HG02759 (cell line): ENCODE results near the gene ZIC2.
"Not testable (repeated sequence)": the region's sequence is repeated elsewhere in the genome, so short reads cannot be mapped to it uniquely, and the experiment has no call there.

Source experiments
- ATAC-seq: cut with Tn5 transposase; IDR thresholded peaks from one replicate; pipeline ENCODE4 v1.9.1; 2021; ENCODE audit warnings: mild to moderate bottlenecking, moderate library complexity; ENCODE audit not compliant: unreplicated experiment

The ZIC2 gene

DNA sequence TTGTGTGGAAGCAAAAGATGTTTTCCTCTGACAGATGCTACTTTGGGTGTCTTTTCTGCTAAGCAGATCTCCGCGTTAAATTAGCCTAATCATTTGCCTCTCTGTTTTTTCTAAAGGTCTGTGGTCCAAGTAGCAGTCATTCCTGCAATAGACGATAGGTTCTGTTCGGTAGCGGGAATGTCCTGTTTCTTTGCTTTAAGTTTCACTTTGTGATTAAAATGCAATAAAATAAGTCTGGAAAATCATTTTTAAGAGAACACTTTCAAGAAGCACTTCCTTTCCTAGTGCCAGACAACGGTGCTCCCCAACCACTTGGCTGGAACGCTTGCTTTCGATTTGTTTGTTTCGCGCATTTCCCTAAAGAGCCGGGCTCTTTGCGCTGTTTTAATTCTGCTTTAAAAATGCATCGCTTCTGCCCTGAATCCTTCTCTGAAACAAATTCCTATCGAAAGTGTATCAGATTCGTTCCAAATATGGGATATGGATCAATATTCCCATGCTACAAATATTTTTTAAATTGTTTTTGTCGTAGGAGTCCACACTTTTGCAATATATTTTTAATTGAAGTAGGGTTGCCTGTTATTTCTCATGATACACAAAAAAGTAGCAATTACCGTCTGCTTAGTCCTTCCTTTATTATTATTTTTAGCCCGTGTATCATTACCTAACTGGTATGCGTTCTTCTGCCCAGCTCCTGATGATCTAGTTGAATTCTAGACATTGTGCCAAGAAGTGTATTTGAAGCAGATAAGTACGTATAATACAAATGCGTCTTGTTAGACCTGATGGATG, 14.2 kb downstream of the ZIC2 start:
- no peak for ATAC-seq

DNA sequence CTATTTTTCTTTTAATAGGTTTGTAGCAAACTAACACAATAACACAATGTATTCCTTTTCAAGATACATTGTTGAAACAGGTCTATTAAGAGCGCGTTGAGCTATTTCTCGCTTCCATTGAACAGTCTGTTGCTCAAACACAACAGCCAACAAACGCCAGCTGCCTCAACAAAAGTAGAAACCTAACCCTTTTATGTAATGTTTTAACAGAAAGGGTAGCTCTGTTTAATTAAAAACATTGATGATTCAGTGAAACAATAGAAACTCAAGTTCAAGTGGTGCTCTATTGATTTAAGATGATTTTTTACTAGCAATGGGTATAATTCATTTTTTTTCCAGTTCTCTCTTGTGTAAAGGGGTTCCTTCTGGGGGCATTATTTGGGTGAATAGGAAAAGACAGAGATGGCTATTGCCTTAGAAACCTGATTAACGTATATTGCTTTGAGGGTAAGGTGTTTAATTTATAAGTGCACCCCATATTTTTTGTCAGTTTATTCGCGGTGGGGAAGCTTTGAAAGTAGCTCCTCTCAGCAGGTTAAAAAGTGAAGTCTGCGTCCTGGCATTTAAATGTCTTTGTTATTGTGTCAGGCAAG, 14.9 kb downstream of the ZIC2 start:
- ATAC-seq: no peak

DNA sequence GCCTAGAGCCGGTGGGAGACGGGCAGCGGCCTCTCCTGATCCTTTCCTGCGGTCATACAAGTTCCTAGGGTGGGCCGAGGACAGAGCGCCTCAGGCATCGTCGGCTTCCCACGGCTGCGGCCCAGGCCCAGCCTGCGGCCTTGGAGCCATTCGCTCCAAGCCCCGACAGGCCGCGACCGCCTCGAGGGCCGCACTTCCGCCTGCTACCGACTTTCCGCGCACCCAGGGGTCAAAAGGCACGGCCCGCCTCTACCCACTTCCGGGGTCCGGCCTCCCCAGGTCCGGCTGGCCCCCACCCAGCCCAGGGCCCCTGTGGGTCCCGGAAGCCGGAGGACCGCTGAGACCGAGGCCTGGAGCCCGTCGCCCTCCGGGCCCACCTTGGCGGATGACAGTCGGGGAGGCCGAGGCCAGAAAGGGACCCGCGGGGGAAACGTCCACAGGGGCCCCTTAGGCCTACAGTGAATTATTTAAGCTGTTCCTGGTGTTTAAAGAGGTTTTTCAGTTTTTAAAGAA, 16.2 kb downstream of the ZIC2 start:
- no peak for ATAC-seq

DNA sequence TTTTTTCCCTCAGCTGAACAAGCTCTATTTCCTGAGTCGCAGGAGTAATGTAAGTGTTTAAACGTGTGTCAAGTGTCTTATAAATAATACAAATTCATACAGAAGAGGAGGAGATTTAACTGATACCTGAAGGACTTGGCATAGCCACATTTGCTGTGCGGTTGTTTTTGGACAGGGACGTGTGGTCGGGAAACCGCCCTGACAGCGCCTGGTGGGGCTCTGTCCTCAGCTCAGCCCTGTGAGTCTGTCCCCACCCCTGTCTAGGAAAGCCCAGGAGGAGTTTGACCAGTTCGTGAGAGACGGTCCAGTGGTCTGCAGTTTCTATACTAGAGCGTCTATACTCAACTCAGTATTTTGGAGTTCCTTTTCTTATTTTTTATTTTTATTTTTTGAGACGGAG, 16.7 kb downstream of the ZIC2 start:
- no peak for ATAC-seq

DNA sequence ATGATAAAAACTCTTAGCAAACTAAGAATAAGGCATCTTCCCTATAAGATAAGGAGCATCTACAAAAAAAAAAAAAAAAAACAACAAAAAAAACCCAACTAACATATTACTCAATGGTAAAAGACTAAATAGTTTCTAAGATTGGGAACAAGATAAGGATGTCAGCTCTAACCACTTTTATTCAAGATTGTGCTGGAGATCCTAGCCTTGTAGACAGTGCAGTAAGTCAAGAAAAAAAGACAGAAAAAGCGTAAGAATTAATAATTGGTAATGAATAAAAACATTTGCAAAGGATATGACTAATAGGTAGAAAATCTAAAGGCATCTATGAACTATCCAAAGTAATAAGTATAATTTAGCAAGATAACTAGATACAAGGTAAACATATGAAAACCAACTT, 33.0 kb downstream of the ZIC2 start:
- ATAC-seq: no peak

DNA sequence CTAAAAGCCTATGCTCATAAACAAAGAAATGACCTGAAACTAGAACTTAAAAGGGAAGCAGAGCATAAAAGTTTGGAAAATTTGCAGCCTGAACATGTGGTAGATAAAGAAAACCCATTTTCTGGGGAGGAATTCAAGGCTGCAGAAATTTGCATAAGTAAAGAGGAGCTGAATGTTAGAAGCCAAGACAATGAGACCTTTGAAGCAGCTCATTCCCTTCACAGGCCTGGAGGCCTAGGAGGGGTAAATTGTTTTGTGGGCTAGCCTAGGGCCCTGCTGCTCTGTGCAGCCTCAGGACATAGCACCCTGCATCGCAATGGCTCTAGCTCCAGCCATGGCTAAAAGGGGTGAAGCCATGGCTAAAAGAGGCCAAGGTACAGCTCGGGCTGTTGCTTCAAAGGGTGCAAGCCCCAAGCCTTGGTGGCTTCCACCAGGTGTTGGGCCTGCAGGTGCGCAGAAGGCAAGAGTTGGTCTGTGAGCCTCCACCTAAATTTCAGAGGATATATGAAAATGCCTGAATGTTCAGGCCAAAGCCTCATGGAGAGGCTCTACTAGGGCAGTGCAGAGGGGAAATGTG, 38.3 kb downstream of the ZIC2 start:
- no peak for ATAC-seq

DNA sequence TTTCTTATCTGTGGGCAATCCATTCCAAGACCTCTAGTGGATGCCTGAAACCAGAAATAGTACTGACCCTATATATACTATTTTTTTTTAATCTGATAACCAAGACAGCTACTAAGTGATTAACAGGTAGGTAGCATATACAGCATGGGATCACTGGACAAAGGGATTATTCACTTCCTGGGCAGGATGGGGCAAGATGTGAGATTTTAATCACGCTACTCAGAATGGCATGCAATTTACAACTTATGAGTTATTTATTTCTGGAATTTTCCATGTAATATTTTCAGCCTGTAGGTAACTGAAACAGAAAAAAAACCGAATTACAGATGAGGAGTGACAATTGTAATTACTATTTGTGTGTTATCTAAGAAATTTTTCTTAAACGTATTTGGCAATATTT, 41.2 kb downstream of the ZIC2 start:
- ATAC-seq: no peak

DNA sequence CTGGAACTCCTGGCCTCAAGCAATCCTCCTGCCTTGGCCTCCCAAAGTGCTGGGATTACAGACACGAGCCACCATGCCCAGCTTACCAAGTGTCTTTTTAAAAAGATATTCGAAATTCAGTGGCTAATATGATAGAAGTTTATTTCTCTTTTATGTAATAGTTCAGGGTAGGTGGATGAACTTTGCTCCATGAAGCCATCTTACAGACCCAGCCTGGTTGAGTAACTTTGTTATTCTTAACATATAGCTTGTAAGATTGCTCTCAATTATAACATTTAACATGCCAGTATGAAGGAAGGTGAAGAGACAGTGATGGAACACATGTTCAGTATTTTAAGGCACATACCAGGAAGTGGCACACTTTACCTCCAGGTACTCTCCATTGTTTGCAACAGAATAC, 42.4 kb downstream of the ZIC2 start:
- no peak for ATAC-seq

DNA sequence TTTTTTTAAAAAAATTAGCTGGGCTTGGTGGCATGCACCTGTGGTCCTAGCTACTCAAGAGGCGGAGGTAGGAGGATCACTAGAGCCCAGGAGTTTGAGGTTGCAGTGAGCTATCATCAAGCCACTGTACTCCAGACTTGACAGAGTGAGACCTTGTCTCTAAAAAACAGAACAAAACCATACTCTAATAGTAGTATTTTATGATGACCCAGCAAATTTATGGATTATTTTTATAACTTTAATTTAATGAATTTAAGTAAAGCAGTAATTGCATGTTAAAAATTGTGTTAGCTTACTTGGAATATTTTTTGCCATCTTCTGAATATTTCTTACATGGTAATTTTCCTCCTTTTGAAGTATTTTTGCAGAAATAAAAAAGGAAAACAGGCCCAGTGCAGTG, 48.3 kb downstream of the ZIC2 start:
- no peak for ATAC-seq

DNA sequence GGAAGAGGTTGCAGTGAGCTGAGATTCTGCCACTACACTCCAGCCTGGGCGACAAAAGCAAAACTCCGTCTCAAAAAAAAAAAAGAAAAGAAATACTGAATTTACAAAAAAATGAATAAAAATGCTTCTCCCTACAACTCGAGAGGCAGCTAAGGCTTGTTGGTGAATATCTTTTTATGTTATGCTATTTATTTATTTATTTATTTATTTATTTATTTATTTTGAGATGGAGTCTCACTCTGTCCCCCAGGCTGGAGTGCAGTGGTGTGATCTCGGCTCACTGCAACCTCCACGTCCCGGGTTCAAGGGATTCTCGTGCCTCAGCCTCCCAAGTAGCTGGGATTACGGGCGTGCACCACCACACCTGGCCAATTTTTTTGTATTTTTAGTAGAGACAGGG, 51.1 kb downstream of the ZIC2 start:
- not testable (repeated sequence) for ATAC-seq

DNA sequence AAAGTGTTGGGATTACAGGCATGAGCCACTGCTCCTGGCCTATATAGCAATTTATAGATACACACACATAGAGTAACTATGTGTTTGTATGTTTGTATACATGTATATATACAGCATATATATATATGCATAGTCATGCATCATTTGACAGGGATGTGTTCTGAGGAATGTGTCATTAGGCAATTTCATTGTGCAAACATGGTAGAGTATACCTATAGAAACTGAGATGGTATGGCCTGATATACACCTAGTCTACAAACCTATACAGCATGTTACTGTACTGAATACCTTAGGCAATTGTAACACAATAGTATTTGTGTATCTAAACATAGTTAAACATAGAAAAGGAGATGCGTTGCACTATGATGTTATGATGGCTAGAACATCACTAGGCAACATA, 54.4 kb downstream of the ZIC2 start:
- no peak for ATAC-seq
